Activated T-cell treated with anti-CD3 and anti-CD28 coated beads, Interleukin-2, amount 50 U/mL, for 48 hours (primary cell): ENCODE data around the gene CUX1.
"Not testable (repeated sequence)": the region's sequence is repeated elsewhere in the genome, so short reads cannot be mapped to it uniquely, and the experiment has no call there.

Experiments used
- DNase-seq, 2 experiments: peaks; one replicate each; pipeline ENCODE4 v3.0.0-alpha.2; 2020

Gene CUX1

DNA sequence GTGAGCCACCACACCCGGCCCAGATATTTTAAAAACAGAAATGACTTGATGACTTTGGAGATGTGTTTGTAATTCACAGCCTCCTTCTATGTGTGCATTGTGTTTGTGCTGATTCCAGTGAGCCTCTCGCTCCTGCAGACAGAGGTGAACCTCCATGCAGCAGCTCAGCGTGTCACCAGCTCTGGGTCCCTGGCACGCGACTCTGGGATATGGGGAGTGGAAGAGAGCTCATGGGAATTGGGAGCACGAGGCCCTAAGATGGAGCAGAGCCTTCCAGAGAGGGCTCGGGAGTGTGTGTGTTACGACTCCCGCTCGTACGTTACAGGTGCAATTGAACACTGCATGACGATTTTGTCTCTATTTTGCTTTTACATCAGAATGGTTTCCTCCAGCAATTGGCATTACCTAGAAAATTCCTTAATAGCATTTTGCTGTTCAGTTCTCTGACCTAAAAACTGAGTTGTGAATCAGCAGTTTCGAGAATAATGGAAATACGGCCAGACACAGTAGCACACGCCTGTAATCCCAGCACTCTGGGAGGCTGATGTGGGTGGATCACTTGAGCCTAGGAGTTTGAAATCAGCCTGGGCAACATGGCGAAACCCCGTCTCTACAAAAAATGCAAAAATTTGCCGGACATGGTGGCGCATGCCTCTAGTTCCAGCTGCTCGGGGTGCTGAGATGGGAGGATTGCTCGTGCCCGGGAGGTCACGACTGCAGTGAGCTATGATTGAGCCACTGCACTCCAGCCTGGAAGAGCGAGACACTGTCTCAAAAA is 204.6 kb downstream of the CUX1 start:
- no peak for DNase-seq

DNA sequence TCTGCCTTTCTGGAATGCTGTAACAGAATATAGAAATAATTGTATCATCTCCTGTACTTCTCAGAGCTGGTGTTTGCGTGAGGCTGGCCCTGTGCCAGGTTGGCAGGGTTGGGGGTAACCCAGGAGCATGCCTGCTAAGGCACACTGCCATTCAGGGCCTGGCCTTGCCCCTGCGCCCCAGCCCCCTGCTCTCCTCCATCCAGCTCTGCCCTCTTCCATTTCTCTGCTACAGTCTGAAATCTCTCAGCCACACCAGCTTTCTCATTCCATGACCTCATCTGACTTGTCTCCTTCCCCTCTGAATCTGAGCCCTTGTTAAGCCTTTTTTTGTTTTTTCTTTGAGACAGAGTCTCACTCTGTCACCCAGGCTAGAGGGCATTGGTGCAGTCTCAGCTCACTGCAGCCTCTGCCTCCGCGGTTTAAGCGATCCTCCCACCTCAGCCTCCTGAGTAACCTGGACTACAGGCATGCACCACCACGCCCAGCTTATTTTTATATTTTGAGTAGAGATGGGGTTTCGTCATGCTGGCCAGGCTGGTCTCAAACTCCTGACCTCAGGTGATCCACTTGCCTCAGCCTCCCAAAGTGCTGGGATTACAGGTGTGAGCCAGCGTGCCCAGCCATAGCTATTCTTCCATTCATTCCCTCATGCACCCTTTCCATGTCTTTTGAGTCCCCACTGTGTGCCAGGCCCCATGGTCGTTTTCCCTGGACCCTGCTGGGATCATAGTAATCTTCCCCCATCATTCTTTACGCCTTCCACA is 206.8 kb downstream of the CUX1 start:
- no peak for DNase-seq

DNA sequence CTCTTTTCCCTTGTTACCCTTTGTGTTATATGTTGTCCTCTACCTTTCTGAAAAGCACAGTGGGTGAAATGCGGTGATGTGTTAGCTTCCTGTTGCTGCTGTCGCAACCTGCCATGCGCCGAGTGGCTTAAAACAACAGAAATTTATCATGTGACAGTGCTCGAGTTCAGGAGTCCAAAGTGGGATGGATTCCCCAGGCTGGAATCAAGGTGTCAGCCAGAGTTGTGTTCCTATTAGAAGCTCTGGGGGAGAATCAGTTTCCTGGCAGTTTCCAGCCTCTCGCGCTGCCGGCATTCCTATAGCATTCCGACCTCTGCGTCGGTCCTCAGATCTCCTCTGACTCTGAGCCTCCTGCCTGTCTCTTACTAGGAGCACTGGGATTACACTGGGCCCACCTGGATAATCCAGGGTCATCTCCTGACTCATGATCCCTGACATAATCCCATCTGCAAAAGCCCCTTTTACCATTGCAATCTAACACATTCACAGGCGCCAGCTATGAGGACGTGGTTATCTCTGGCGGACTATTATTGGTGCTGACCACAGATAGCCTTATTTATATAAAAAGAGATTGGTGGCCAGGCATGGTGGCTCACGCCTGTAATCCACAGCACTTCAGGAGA is 207.5 kb downstream of the CUX1 start:
- DNase-seq: no peak

DNA sequence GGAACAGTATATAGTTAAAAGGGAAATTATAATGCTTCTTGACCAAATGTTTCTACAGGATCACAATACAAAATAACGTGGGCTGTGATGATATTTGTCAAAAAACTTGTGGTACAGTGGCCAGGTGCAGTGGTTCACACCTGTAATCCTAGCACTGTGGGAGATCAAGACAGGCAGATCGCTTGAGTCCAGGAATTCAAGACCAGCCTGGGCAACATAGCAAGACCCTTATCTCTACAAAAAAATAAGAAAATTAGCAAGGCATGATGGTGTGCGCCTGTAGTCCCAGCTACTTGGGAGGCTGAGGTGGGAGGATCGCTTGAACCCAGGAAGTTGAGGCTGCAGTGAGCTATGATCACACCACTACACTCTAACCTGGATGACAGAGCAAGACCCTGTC is 208.4 kb downstream of the CUX1 start:
- DNase-seq: not testable (repeated sequence)

DNA sequence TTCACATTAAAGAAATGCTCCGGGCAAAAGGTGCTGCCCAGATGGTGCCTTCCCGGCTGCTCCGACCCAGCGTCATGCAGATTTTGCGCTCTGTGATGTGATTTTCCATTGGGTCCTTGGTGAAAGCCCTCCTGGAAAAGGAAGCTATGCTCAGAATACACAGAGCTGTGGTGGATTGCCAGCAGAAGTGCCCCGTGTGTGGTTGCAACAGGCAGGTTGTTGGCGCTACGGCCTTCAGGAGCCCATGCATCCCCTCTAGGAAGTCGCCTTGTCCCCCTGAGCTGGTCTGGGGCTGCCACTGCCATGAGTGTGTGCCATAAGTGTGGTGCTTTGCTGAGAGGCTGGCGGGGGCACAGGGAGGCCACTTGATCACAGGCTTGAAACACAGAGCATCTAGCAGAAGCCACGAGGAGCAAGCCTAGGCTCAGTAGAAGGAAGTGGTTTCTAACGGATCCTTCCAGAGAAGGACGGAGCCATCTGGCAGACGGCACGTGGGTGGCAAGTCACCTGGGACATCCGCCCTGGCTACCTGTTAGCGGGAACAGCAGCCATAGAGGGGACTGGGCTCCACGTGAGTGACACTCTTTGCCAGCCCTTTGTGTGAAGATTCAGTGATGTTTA is 210.9 kb downstream of the CUX1 start:
- DNase-seq: peak; percentile 30 to 35

DNA sequence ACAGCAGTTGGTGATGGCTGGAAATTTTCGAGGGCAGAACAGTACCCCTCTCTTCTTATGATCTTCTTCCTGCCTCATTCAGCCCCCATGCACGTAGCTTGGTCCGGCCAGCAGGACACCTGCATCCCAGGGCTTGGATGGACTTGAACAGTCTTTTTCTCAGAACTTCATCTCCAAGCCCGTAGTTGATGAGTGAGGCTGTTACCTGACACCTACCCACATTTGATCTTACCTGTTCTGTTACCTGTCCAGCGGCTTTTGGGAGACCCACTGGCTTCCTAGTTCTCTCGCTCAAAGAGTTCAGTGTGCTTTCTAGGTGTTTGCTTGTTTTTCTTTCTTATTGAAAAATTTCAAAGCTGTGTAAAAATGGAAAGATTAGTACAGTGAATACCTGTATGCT is 212.2 kb downstream of the CUX1 start:
- DNase-seq: no peak

DNA sequence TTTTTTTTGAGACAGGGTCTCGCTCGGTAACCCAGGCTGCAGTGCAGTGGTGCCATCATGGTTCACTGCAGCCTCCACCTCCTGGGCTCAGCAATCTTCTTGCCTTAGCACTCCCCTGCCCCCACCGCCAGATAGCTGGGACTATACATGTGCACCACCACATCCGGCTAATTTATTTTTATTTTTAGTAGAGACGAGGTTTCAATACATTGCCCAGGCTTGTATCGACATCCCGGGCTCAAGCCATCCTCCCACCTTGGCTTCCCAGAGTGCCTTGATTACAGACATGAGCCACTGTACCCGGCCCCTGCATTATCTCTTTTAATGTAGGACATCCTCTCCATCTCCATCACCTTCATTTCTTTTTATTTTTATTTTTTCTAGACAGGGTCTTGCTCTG is 213.3 kb downstream of the CUX1 start:
- no peak for DNase-seq

DNA sequence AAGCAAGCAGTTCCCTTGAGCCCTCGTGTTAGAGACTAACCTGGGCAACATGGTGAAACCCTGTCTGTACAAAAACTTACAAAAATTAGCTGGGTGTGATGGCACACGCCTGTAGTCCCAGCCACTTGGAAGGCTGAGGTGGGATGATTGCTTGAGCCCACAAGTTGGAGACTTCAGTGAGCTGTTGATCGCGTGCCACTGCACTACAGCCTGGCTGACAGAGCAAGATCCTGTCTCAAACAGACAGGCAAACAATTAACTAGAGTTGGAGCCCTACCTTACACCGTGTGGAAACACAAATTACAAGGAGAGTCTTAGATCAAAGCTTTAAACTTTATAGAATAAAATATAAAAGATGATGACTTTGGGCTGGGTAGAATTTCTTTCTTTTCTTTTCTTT is 219.5 kb downstream of the CUX1 start:
- DNase-seq: no peak

DNA sequence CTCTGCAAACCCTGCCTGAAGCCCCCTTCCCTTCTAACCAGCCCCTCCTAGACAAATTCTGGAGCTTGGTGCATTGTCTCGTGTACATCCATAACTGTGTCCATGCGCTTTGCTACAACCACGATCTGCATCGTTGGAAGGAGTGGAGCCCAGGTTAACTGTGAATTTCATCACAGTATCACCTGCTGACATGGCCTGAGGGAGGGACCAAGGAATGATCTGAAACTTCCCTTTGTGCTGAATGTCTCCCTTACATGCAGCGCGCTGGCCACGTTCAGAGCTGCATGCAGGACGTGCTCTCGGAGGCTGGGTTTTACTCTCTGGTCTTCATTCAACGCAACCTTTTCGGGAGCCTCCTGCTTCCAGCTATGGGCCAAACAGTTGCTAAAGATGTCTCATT is 222.3 kb downstream of the CUX1 start:
- DNase-seq: no peak

DNA sequence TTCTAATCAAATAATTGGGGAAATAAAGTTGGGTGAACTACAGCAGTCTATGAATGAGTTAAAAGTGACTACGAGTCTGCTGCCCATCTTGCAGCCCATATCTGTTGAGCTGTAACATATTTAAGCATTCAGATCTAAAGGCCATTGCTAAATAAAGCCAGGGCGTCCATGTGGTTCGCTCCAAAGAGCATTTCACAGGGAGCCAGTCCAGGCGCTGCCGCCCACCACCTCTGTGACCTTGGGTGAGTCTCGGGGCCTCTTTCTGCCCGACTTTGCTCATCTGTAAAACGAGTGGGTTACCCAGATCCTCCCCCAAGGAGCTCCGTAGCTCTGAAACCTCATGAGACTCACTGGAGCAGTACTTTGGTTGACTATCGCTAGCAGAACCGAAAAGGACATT is 223.1 kb downstream of the CUX1 start:
- no peak for DNase-seq

DNA sequence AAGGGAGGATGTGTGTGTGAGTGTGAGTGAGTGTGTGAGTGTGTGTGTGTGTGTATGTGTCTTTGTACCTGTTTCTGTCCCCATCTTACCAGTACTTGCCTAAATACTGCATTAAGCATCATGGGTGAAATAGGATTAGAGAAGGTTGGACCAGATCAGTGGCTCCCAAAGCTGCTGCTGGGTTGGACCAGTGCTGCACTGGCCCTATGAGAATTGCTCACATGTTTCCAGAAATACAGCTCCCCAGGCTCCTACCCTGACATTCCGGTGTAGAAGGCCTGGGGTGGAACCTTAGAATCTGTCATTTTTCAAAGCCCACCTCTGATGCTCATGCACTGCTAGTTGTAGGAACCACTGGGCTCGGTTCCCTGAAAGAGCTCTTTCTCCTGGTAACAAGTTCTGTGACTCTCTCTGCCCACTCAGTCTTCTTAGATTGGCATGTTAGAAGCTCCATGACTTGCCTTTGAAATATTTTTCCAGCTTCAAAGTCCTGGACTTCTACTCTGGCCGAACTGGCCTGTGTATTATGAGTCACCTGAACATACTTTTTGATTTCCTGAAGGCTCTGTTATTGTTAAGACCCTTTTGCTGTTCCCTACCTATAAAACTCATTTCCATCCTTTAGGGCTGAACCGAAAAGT is 224.7 kb downstream of the CUX1 start:
- no peak for DNase-seq

DNA sequence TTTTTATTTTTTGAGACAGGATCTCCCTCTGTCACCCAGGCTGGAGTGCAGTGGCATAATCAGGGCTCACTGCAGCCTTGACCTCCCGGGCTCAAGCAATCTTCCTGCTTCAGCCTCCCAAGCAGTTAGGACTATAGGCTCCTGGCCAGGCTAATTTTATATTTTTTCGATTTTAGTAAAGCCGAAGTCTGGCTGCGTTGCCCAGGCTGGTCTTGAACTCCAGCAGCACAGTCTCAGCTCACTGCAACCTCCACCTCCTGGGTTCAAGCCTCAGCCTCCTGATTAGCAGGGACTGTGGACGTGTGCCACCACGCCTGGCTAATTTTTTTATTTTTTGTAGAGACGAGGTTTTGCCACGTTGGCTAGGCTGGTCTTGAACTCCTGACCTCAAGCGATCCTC is 225.4 kb downstream of the CUX1 start:
- DNase-seq: not testable (repeated sequence)

DNA sequence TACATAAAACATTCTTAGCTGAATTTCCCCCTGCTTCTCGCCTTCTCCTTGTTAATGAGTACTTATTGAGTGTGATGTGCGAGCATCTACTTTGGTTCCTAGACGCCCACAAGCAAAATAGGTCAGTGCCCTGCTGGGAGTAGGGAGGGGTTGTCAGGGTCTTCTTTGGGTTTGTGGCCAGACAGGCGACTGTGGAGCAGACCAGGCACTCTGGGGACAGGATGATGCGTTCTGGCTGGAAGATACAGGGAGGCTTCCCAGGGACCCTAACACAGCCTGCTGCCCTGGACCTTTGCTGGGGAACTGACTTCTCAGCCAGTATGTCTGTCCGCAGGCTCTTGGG is 227.2 kb downstream of the CUX1 start:
- DNase-seq: no peak

DNA sequence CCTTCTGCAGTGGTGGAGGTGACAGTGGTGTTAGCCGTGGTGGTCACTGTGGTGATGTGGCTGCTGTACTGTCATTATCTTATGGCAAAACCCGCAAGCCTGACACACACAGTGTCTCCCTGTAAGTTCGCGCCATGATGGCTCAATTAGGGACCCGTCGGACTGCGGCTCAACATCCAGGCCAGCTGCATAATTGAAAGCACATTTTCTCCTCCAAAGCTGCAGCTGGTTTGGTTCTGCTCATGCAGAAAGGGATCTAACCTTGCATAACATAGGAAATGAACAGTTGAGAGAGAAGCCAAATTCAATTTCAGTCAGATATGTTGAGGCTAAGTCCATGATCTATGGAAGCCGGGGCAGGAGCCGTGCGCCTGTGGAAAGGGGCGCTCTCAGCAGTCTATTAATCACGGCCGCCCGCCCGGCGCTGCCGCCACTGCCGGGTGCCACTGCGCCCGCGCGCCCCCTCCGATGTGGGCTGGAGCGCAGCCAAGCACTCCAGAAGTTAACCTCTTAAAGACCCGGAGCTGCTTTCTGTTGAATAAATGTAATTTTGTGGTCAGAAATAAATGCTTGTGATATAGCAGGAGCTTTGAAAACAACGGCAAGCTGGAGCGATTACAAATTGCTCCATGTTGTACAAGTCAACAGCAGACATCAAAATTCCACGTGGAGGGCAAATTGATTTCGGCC is 227.7 kb downstream of the CUX1 start:
- no peak for DNase-seq

DNA sequence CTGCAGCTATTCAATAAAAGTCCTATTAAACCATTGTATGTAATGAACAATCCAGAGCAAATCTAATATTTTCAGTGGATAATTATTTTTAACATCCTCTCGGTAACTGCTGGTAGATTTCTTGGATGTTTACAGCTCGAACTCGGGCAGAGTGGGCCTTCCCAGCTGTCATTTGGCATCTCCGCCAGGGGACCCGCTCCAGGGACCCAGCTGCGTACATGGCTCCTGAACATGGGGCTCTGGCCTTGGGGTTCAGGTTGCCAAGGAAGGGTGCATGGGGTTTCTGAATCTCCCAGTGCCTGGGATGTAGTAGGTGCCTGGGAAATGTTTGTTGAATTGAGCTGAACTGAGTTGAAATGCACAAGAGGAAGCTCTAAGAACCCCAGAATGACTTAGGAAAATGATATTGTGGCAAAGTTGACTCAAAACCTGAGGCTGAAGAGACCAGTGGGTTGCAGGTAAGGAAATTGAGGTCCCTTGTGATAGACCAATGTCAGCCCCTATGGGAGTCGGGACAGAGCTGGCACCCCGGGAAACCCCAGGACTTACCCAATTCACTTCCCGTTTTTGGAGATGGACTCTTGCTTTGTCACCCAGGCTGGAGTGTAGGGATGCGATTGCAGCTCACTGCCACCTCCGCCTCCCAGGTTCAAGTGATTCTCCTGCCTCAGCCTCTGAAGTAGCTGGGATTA is 228.4 kb downstream of the CUX1 start:
- no peak for DNase-seq

DNA sequence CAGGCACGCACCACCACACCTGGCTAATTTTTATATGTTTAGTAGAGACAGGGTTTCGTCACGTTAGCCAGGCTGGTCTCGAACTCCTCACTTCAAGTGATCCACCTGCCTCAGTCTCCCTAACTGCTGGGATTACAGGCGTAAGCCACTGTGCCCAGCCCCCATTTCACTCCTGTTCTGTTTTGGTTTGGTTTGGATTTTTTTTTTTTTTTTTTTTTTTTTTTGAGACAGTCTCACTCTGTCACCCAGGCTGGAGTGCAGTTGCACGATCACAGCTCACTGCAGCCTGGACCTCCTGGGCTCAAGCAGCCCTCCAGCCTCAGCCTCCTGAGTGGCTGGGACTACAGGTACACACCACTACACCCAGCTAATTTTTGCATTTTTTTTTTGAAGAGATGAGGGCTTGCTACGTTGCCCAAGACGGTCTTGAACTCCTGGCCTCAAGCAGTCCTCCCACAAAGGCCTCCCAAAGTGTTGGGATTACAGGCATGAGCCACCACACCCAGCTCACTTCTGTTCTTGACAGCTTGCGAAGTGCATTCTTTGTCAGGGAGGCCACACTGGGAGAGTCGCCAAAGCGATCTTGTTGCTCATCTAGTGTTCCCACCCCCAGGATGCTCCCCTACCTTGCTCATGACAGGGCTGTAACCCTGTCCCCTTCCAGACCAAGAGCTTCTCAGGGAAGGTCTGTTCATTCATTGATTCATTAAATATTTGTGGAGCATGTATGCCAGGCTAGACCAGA is 229.1 kb downstream of the CUX1 start:
- no peak for DNase-seq

DNA sequence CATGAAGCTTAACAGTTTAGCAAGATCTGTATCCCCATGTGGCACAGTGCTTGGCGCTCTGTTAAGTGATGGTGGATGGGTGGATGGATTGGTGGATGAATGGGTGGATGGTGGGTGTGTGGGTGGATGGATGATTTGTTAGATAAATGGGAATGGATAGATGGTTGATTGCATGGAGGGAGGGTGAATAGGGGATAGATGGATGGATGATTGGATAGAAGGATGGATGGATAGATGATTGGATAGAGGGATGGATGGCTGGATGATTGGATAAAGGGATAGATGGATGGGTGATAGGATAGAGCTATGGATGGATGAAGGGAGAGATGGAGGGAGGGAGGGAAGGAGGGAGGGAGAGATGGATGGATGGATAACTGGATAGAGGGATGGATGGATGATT is 229.7 kb downstream of the CUX1 start:
- no peak for DNase-seq

DNA sequence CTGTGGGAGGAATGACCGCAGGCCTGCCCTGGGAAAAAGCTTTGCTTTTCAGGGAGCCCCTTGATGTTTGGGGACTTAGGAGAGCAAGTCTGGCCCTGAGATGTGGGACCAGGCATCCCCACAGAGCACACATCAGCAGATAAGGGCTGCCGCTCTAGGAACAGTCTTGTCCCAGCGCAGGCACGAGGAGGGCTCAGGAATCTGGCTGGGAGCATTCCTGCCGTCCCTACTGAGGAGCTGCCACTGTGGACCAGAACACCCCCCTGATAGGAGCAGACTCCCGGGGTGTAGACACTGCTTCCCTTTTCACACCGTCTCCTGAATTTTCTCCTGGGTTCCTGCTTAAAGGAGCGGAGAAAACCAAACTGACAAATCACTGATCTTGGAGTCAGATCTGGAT is 232.3 kb downstream of the CUX1 start:
- no peak for DNase-seq

DNA sequence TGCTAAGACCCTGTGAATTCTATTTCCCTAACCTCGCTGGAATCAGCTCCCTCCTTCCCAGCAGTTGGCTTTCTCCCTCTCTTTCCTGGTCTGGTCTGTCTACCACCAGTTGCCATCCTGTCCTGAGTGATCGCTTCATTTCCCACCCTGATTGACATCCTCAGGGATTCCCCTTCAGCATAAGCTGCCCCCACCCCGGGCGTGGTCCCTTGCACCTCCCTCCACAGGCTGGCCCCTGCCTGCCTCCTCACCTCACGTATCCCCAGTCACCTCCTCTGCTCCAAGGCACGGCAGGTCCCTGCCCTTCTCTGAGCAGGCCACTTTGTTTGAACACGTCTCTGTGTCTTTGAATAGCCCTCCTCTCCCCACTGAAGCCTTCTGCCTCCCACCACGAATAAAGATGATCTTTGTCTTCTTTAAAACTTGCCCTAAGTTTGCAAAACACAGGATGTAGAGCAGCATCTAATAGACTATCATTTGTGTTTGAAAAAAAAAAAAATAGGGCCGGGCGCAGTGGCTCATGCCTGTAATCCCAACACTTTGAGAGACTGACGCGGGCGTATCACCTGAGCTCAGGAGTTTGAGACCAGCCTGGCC is 233.5 kb downstream of the CUX1 start:
- DNase-seq: no peak

DNA sequence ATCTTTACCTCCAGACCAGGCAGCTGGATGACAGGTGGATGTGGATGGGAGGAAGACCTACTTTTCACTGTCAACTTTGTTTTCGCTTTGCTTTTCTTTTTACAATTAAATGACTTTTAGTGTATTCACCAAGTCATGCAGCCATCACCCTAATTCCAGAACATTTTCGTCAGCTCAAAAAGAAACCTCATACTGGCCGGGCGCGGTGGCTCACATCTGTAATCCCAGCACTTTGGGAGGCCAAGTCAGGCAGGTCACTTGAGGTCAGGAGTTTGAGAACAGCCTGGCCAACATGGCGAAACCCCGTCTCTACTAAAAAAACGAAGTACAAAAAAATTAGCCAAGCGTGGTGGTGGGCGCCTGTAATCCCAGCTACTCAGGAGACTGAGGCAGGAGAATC is 234.3 kb downstream of the CUX1 start:
- DNase-seq: not testable (repeated sequence)

DNA sequence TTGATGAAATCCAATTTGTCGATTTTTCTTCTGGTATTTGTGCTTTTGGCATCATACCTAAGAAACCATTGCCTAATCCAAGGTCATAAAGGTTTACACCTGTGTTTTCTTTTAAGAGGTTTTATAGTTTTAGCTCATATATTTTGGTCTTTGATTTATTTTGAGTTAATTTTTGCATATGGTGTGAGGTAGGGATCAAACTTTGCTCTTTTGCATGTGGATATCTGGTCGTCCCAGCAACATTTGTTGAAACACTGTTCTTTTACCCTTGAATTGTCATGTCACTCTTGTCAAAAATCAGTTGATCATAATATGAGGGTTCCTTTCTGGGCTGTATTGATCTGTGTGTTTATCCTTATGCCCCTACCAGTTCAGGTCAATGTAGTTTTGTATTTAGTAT is 236.7 kb downstream of the CUX1 start:
- no peak for DNase-seq
